ENCODE data around the gene PRKACA.

DNA sequence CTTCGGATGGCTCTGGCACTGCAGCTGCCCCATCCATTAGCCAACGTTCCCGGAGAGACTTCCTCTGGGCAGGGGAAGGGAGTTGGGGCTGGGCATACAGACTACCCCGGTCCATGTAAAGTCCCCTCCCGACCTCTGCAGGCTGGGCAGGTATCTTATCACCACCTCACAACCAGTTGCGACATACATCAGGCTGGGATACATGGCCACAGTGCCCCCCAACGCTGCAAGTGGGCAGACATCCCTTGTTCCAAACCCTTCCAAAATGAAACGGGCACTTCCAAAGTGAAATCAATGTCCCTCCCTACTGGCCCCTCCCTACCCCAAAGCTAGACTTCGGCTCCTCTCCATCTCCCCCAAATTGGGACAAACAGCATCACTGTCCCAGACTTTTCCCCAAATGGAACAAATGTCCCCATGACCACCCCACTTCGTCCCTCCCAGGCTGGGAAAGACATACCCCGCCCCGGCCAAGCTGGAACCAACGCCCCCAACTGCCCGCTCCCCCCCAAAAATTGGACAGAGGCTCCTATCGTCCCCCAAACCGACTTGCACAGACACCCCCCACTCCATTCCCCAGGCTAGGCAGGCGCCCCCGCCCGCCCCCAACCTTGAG is 60.7 kb downstream of the PRKACA start:
- TF ChIP-seq, protein P1, sequence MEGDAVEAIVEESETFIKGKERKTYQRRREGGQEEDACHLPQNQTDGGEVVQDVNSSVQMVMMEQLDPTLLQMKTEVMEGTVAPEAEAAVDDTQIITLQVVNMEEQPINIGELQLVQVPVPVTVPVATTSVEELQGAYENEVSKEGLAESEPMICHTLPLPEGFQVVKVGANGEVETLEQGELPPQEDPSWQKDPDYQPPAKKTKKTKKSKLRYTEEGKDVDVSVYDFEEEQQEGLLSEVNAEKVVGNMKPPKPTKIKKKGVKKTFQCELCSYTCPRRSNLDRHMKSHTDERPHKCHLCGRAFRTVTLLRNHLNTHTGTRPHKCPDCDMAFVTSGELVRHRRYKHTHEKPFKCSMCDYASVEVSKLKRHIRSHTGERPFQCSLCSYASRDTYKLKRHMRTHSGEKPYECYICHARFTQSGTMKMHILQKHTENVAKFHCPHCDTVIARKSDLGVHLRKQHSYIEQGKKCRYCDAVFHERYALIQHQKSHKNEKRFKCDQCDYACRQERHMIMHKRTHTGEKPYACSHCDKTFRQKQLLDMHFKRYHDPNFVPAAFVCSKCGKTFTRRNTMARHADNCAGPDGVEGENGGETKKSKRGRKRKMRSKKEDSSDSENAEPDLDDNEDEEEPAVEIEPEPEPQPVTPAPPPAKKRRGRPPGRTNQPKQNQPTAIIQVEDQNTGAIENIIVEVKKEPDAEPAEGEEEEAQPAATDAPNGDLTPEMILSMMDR (IDR thresholded peaks at IDR 0.05), result no peak
- no peak for TF ChIP-seq ZFX (IDR thresholded peaks at IDR 0.05; ENCODE audit: borderline replicate concordance)

Data from 22Rv1 (cell line).